ENCODE data around the gene SVOPL. TPM values are rescaled to one million over a fixed set of nuclear protein-coding genes. Genes with fewer than 3 reads are reported as not detected.

SVOPL gene
- total RNA-seq, 2 donors from 2014 or later: not detected

Other genes starting within 250 kb of the SVOPL start
- 10 to 100 TPM; 14.3 to 15.4 TPM for gene TRIM24, start 241.1 kb downstream of the SVOPL start, total RNA-seq
- under 1 TPM in 1 of 2 donors, not detected in 1; 0.18 TPM for gene TMEM213, start 96.6 kb upstream of the SVOPL start, total RNA-seq
- under 1 TPM in 1 of 2 donors, not detected in 1; 0.33 TPM for gene ATP6V0A4, start 96.8 kb upstream of the SVOPL start, total RNA-seq